Measurements from ENCODE around the gene PBX3.

Gene PBX3

GRCh38 chr9:126000731-126001580 is 253.8 kb downstream of the PBX3 start:
- no peak for DNase-seq

- no peak for DNase-seq
Measured at GRCh38 chr9:126001581-126002225, 254.5 kb downstream of the PBX3 start.

- DNase-seq, result no peak
Measured at GRCh38 chr9:126002476-126003350, 255.5 kb downstream of the PBX3 start.

- DNase-seq, result no peak
Measured at GRCh38 chr9:126009047-126009446, 261.9 kb downstream of the PBX3 start.

GRCh38 chr9:126014726-126015125 is 267.6 kb downstream of the PBX3 start:
- DNase-seq, result no peak

- no peak for DNase-seq
Measured at GRCh38 chr9:126015424-126015823, 268.3 kb downstream of the PBX3 start.

- DNase-seq, result no peak
Measured at GRCh38 chr9:126016579-126017290, 269.6 kb downstream of the PBX3 start.
